Measurements from ENCODE around the gene CCDC102A.
"Not testable (repeated sequence)": the region's sequence is repeated elsewhere in the genome, so short reads cannot be mapped to it uniquely, and the experiment has no call there.

CCDC102A gene

GRCh38 chr16:57500578-57501111 is 35.7 kb downstream of the CCDC102A start:
- no peak overlapping the region for H3K9ac ChIP-seq (ENCODE audit: low read depth, low read length)
- no peaks in the 10 kb centered on the region for H3K36me3 ChIP-seq (ENCODE audit: insufficient read depth, low read length)
- no peaks in the 10 kb centered on the region; the same call in 1 of the 2 replicates for H3K4me1 ChIP-seq (ENCODE audit: insufficient read depth, low read length)

GRCh38 chr16:57499941-57500340 is 36.4 kb downstream of the CCDC102A start:
- not testable (repeated sequence) for H3K9me3 ChIP-seq (ENCODE audit: control insufficient read depth, insufficient read depth, low read length); H3K36me3 ChIP-seq (ENCODE audit: insufficient read depth, low read length); H3K4me1 ChIP-seq (ENCODE audit: insufficient read depth, low read length); H3K9ac ChIP-seq (ENCODE audit: low read depth, low read length)

More at GRCh38 chr16:57500578-57501111, 35.7 kb downstream of the CCDC102A start:
- no peaks in the 10 kb centered on the region for H3K9me3 ChIP-seq (ENCODE audit: control insufficient read depth, insufficient read depth, low read length)

GRCh38 chr16:57498031-57498430 is 38.3 kb downstream of the CCDC102A start:
- Histone ChIP-seq H3K36me3 (ENCODE audit: insufficient read depth, low read length) (no peaks in the 10 kb centered on the region), H3K4me1 (ENCODE audit: insufficient read depth, low read length) (no peaks in the 10 kb centered on the region; the same call in 1 of the 2 replicates), H3K9ac (ENCODE audit: low read depth, low read length) (no peak overlapping the region), H3K9me3 (ENCODE audit: control insufficient read depth, insufficient read depth, low read length) (no peaks in the 10 kb centered on the region)

- Histone ChIP-seq H3K36me3 (ENCODE audit: insufficient read depth, low read length) (no peaks in the 10 kb centered on the region), H3K4me1 (ENCODE audit: insufficient read depth, low read length) (no peaks in the 10 kb centered on the region; the same call in 1 of the 2 replicates), H3K9ac (ENCODE audit: low read depth, low read length) (no peak overlapping the region), H3K9me3 (ENCODE audit: control insufficient read depth, insufficient read depth, low read length) (no peaks in the 10 kb centered on the region)
These were observed 39.2 kb downstream of the CCDC102A start for GRCh38 chr16:57497121-57497520.

- H3K4me1 ChIP-seq (ENCODE audit: insufficient read depth, low read length): no peaks in the 10 kb centered on the region
- H3K9ac ChIP-seq (ENCODE audit: low read depth, low read length): no peak overlapping the region
- H3K9me3 ChIP-seq (ENCODE audit: control insufficient read depth, insufficient read depth, low read length): no peaks in the 10 kb centered on the region
- no peaks in the 10 kb centered on the region for H3K36me3 ChIP-seq (ENCODE audit: insufficient read depth, low read length)
These were observed 42.6 kb downstream of the CCDC102A start for GRCh38 chr16:57493767-57494166.

- Histone ChIP-seq H3K9ac (ENCODE audit: low read depth, low read length) (no peak overlapping the region), H3K9me3 (ENCODE audit: control insufficient read depth, insufficient read depth, low read length) (no peaks in the 10 kb centered on the region), H3K36me3 (ENCODE audit: insufficient read depth, low read length) (no peaks in the 10 kb centered on the region), H3K4me1 (ENCODE audit: insufficient read depth, low read length) (peaks cover 6% of the 10 kb centered on the region; the same call in 1 of the 2 replicates)
These were observed 47.1 kb downstream of the CCDC102A start for GRCh38 chr16:57489229-57489628.

GRCh38 chr16:57486858-57487834 is 49.2 kb downstream of the CCDC102A start:
- Histone ChIP-seq H3K4me1 (ENCODE audit: insufficient read depth, low read length) (peaks cover 6% of the 10 kb centered on the region; the same call in 1 of the 2 replicates), H3K9ac (ENCODE audit: low read depth, low read length) (no peak overlapping the region), H3K36me3 (ENCODE audit: insufficient read depth, low read length) (no peaks in the 10 kb centered on the region), H3K9me3 (ENCODE audit: control insufficient read depth, insufficient read depth, low read length) (no peaks in the 10 kb centered on the region)

- Histone ChIP-seq H3K4me1 (ENCODE audit: insufficient read depth, low read length) (peaks cover 6% of the 10 kb centered on the region; the same call in 1 of the 2 replicates), H3K9ac (ENCODE audit: low read depth, low read length) (peak within 1 kb of the TSS; percentile 79)
These were observed 50.2 kb downstream of the CCDC102A start, which contains the start of gene DOK4 for GRCh38 chr16:57485916-57486857. DOK4 (minus strand) TSS chr16:57486493; CDS start chr16:57479507, 6,986 bp downstream.

GRCh38 chr16:57485091-57485915 is 51.1 kb downstream of the CCDC102A start:
- Histone ChIP-seq H3K36me3 (ENCODE audit: insufficient read depth, low read length) (no peaks in the 10 kb centered on the region), H3K9me3 (ENCODE audit: control insufficient read depth, insufficient read depth, low read length) (no peaks in the 10 kb centered on the region), H3K4me1 (ENCODE audit: insufficient read depth, low read length) (peaks cover 6% of the 10 kb centered on the region; the same call in 1 of the 2 replicates), H3K9ac (ENCODE audit: low read depth, low read length) (peak overlapping the region; percentile 79; the same call in 1 of the 2 replicates)

More at GRCh38 chr16:57485916-57486857, 50.2 kb downstream of the CCDC102A start, which contains the start of gene DOK4:
- no peaks in the 10 kb centered on the region for H3K36me3 ChIP-seq (ENCODE audit: insufficient read depth, low read length)
- no peaks in the 10 kb centered on the region for H3K9me3 ChIP-seq (ENCODE audit: control insufficient read depth, insufficient read depth, low read length)

GRCh38 chr16:57484515-57485005 is 51.8 kb downstream of the CCDC102A start:
- H3K36me3 ChIP-seq (ENCODE audit: insufficient read depth, low read length): no peaks in the 10 kb centered on the region
- H3K9me3 ChIP-seq (ENCODE audit: control insufficient read depth, insufficient read depth, low read length): no peaks in the 10 kb centered on the region
- H3K4me1 ChIP-seq (ENCODE audit: insufficient read depth, low read length): peaks cover 6% of the 10 kb centered on the region; the same call in 1 of the 2 replicates
- no peak overlapping the region for H3K9ac ChIP-seq (ENCODE audit: low read depth, low read length)

- H3K36me3 ChIP-seq (ENCODE audit: insufficient read depth, low read length): no peaks in the 10 kb centered on the region
- H3K4me1 ChIP-seq (ENCODE audit: insufficient read depth, low read length): peaks cover 6% of the 10 kb centered on the region; the same call in 1 of the 2 replicates
These were observed 52.5 kb downstream of the CCDC102A start for GRCh38 chr16:57483725-57484514.

GRCh38 chr16:57482845-57483545 is 53.4 kb downstream of the CCDC102A start:
- no peak overlapping the region for H3K9ac ChIP-seq (ENCODE audit: low read depth, low read length)
- no peaks in the 10 kb centered on the region for H3K9me3 ChIP-seq (ENCODE audit: control insufficient read depth, insufficient read depth, low read length)
- H3K36me3 ChIP-seq (ENCODE audit: insufficient read depth, low read length): no peaks in the 10 kb centered on the region
- H3K4me1 ChIP-seq (ENCODE audit: insufficient read depth, low read length): peaks cover 6% of the 10 kb centered on the region; the same call in 1 of the 2 replicates

More at GRCh38 chr16:57483725-57484514, 52.5 kb downstream of the CCDC102A start:
- no peak overlapping the region for H3K9ac ChIP-seq (ENCODE audit: low read depth, low read length)
- H3K9me3 ChIP-seq (ENCODE audit: control insufficient read depth, insufficient read depth, low read length): no peaks in the 10 kb centered on the region
